Neuronal stem cell (in vitro differentiated cells): Measurements from ENCODE around the gene IFT122.

Experiments
- DNase-seq: peaks from one replicate; pipeline ENCODE4 v3.0.0-alpha.2; 2013; ENCODE audit warnings: low spot score
- H2AFZ ChIP-seq: one replicate; pipeline ENCODE4 v1.6.1; 2013; ENCODE audit warnings: mild to moderate bottlenecking, low read length, inconsistent platforms
- H2AK5ac ChIP-seq: 2 replicates; pipeline ENCODE4 v1.6.1; 2013; ENCODE audit warnings: low read depth, mild to moderate bottlenecking, inconsistent platforms, low read length, moderate library complexity, mixed read lengths
- H2BK120ac ChIP-seq: 2 replicates; pipeline ENCODE4 v1.6.1; 2013; ENCODE audit warnings: low read depth, mild to moderate bottlenecking, inconsistent platforms, low read length, moderate library complexity, mixed read lengths
- H2BK12ac ChIP-seq: one replicate; pipeline ENCODE4 v1.6.1; 2013; ENCODE audit warnings: low read length, inconsistent platforms
- H2BK15ac ChIP-seq: 2 replicates; pipeline ENCODE4 v1.6.1; 2013; ENCODE audit warnings: mild to moderate bottlenecking, low read length, inconsistent platforms, mixed read lengths
- H2BK5ac ChIP-seq: one replicate; pipeline ENCODE4 v1.6.1; 2013; ENCODE audit warnings: inconsistent platforms, mild to moderate bottlenecking, low read length, moderate library complexity
- H3K14ac ChIP-seq: one replicate; pipeline ENCODE4 v1.6.1; 2013; ENCODE audit warnings: low read length, inconsistent platforms
- H3K18ac ChIP-seq: 2 replicates; pipeline ENCODE4 v1.6.1; 2013; ENCODE audit warnings: low read length, inconsistent platforms
- H3K23ac ChIP-seq: 2 replicates; pipeline ENCODE4 v1.6.1; 2013; ENCODE audit warnings: low read depth, mild to moderate bottlenecking, mixed read lengths, low read length, inconsistent platforms; ENCODE audit not compliant: poor library complexity
- H3K27ac ChIP-seq: replicated peaks from 3 replicates; pipeline ENCODE4 v1.5.1; 2013; ENCODE audit warnings: low read length, inconsistent platforms
- H3K27me3 ChIP-seq, 3 experiments: 2 replicates each; pipeline ENCODE4 v1.6.1; 2013; ENCODE audit warnings: low read length in 3 of 3, mild to moderate bottlenecking in 2 of 3, inconsistent platforms in 1 of 3, low read depth in 1 of 3, mixed read lengths in 1 of 3, moderate library complexity in 1 of 3; ENCODE audit not compliant: control insufficient read depth in 3 of 3, insufficient read depth in 3 of 3
- H3K36me3 ChIP-seq, 2 donors: replicated peaks in 1 of 2; 2 replicates each; pipeline ENCODE4 v1.6.1; 2013; ENCODE audit warnings: low read length in 2 of 2; ENCODE audit not compliant: control insufficient read depth in 2 of 2, insufficient read depth in 2 of 2
- H3K4ac ChIP-seq: 2 replicates; pipeline ENCODE4 v1.6.1; 2013; ENCODE audit warnings: inconsistent platforms, mild to moderate bottlenecking, low read length, moderate library complexity
- H3K4me1 ChIP-seq, 2 donors: 1 replicate in 1 of 2; 2 replicates in 1 of 2; pipeline ENCODE4 v1.6.1; 2013; ENCODE audit warnings: low read length in 2 of 2, low read depth in 1 of 2; ENCODE audit not compliant: control insufficient read depth in 2 of 2, insufficient read depth in 1 of 2
- H3K4me2 ChIP-seq: one replicate; pipeline ENCODE4 v1.6.1; 2013; ENCODE audit warnings: mild to moderate bottlenecking, low read length, inconsistent platforms; ENCODE audit not compliant: insufficient read depth, poor library complexity, severe bottlenecking
- H3K4me3 ChIP-seq, 2 donors: 2 replicates each; pipeline ENCODE4 v1.5.1; 2013; ENCODE audit warnings: low read length in 2 of 2, mild to moderate bottlenecking in 2 of 2, inconsistent platforms in 1 of 2, moderate library complexity in 1 of 2
- H3K79me1 ChIP-seq: one replicate; pipeline ENCODE4 v1.6.1; 2013; ENCODE audit warnings: low read depth, mild to moderate bottlenecking, inconsistent platforms, low read length, moderate library complexity
- H3K9ac ChIP-seq: one replicate; pipeline ENCODE4 v1.6.1; 2013; ENCODE audit warnings: mild to moderate bottlenecking, low read depth, low read length, inconsistent platforms; ENCODE audit not compliant: poor library complexity
- H3K9me3 ChIP-seq, 2 donors: replicated peaks in 1 of 2; 2 replicates each; pipeline versions ENCODE3 to v1.6.1; 2013; ENCODE audit warnings: low read length in 2 of 2, mild to moderate bottlenecking in 2 of 2, inconsistent platforms in 1 of 2, low read depth in 1 of 2, mixed read lengths in 1 of 2, moderate library complexity in 1 of 2; ENCODE audit not compliant: control insufficient read depth in 2 of 2, insufficient read depth in 1 of 2
- H4K8ac ChIP-seq: one replicate; pipeline ENCODE4 v1.6.1; 2013; ENCODE audit warnings: low read depth, mild to moderate bottlenecking, inconsistent platforms, low read length, moderate library complexity
- H4K91ac ChIP-seq: one replicate; pipeline ENCODE4 v1.6.1; 2013; ENCODE audit warnings: low read length, low read depth, mild to moderate bottlenecking, inconsistent platforms; ENCODE audit not compliant: poor library complexity
- WGBS, 2 donors: extraction: QIAGEN DNeasy Blood & Tissue Kit; methylation state at CpG; one replicate each; pipeline ENCODE4 v1.1.7; 2013; ENCODE audit warnings: missing lambda C conversion rate in 2 of 2, mixed read lengths in 1 of 2; ENCODE audit not compliant: insufficient read length in 2 of 2, insufficient replicate concordance in 1 of 2; ENCODE audit errors: extremely low coverage in 2 of 2; 5-methylcytosine and 5-hydroxymethylcytosine counted together

IFT122 gene

DNA sequence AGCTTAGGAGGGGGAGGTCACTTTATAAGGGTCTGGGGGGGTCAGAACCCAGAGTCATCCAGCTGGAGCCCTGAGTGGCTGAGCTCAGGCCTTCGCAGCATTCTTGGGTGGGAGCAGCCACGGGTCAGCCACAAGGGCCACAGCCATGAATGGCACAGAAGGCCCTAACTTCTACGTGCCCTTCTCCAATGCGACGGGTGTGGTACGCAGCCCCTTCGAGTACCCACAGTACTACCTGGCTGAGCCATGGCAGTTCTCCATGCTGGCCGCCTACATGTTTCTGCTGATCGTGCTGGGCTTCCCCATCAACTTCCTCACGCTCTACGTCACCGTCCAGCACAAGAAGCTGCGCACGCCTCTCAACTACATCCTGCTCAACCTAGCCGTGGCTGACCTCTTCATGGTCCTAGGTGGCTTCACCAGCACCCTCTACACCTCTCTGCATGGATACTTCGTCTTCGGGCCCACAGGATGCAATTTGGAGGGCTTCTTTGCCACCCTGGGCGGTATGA lies 88.6 kb downstream of the IFT122 start, which contains the start of gene RHO:
Gene RHO (plus strand): TSS at position 51 of the 512 bp plus-strand sequence. CDS start 95 bp downstream, at position 146.
- no peaks in the 10 kb centered on the region for H3K79me1 ChIP-seq
- H2AK5ac ChIP-seq, result peak within 1 kb of the TSS; percentile 68
- H3K9me3 ChIP-seq, result no peaks in the 10 kb centered on the region
- H3K27ac ChIP-seq, result no peak within 1 kb of the TSS
- peak within 1 kb of the TSS; percentile 71 for H3K18ac ChIP-seq
- H4K91ac ChIP-seq, result no peak within 1 kb of the TSS
- peaks cover 12 to 20% of the 10 kb centered on the region in 2 donors for H3K4me1 ChIP-seq
- no CpG with 5 or more reads among the region's 18 CpGs for WGBS, 2 donors
- no peak for DNase-seq
- no peak within 1 kb of the TSS for H3K9ac ChIP-seq
- peak within 1 kb of the TSS; percentile 19 for H3K4ac ChIP-seq
- no peak within 1 kb of the TSS for H2AFZ ChIP-seq
- H4K8ac ChIP-seq, result no peak within 1 kb of the TSS
- no peak within 1 kb of the TSS for H2BK5ac ChIP-seq
- H3K4me3 ChIP-seq, result peak within 1 kb of the TSS in 1 of 2 donors; percentile 44
- no peak within 1 kb of the TSS for H3K4me2 ChIP-seq
- peak within 1 kb of the TSS; percentile 13 for H3K23ac ChIP-seq
- H3K36me3 ChIP-seq, result no peaks in the 10 kb centered on the region
- peak within 1 kb of the TSS; percentile 15 for H3K14ac ChIP-seq
- H3K27me3 ChIP-seq, result no peaks in the 10 kb centered on the region
- no peak within 1 kb of the TSS for H2BK12ac ChIP-seq
- H2BK15ac ChIP-seq, result peak within 1 kb of the TSS; percentile 53
- H2BK120ac ChIP-seq, result peak within 1 kb of the TSS; percentile 30

DNA sequence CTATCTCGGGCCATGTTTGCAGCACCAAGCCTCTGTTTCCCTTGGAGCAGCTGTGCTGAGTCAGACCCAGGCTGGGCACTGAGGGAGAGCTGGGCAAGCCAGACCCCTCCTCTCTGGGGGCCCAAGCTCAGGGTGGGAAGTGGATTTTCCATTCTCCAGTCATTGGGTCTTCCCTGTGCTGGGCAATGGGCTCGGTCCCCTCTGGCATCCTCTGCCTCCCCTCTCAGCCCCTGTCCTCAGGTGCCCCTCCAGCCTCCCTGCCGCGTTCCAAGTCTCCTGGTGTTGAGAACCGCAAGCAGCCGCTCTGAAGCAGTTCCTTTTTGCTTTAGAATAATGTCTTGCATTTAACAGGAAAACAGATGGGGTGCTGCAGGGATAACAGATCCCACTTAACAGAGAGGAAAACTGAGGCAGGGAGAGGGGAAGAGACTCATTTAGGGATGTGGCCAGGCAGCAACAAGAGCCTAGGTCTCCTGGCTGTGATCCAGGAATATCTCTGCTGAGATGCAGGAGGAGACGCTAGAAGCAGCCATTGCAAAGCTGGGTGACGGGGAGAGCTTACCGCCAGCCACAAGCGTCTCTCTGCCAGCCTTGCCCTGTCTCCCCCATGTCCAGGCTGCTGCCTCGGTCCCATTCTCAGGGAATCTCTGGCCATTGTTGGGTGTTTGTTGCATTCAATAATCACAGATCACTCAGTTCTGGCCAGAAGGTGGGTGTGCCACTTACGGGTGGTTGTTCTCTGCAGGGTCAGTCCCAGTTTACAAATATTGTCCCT lies 89.6 kb downstream of the IFT122 start:
- Histone ChIP-seq H3K27ac (no peak overlapping the region), H4K91ac (no peak overlapping the region), H3K18ac (peak overlapping the region; percentile 71), H3K23ac (peak overlapping the region; percentile 13), H2AFZ (peak overlapping the region; percentile 0), H2AK5ac (no peak overlapping the region), H3K9me3 (no peaks in the 10 kb centered on the region), H2BK5ac (no peak overlapping the region), H3K4me1 (peaks cover 19 to 20% of the 10 kb centered on the region in 2 donors), H2BK120ac (peak overlapping the region; percentile 30), H3K79me1 (no peaks in the 10 kb centered on the region), H2BK15ac (peak overlapping the region; percentile 49), H3K36me3 (no peaks in the 10 kb centered on the region), H3K14ac (peak overlapping the region; percentile 15), H3K4me3 (no peak overlapping the region), H2BK12ac (no peak overlapping the region), H3K9ac (peak overlapping the region; percentile 7), H3K4me2 (no peak overlapping the region), H3K4ac (peak overlapping the region; percentile 19), H3K27me3 (no peaks in the 10 kb centered on the region), H4K8ac (no peak overlapping the region)
- DNase-seq, result no peak
- no CpG with 5 or more reads among the region's 12 CpGs for WGBS, 2 donors

GRCh38 chr3:129530251-129530791 lies 90.3 kb downstream of the IFT122 start:
- no peak overlapping the region for H3K23ac ChIP-seq
- H3K27me3 ChIP-seq, result no peaks in the 10 kb centered on the region
- H3K9ac ChIP-seq, result no peak overlapping the region

DNA sequence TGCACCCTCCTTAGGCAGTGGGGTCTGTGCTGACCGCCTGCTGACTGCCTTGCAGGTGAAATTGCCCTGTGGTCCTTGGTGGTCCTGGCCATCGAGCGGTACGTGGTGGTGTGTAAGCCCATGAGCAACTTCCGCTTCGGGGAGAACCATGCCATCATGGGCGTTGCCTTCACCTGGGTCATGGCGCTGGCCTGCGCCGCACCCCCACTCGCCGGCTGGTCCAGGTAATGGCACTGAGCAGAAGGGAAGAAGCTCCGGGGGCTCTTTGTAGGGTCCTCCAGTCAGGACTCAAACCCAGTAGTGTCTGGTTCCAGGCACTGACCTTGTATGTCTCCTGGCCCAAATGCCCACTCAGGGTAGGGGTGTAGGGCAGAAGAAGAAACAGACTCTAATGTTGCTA lies 90.8 kb downstream of the IFT122 start:
- Histone ChIP-seq H3K4me1 (peaks cover 19 to 20% of the 10 kb centered on the region in 2 donors), H3K14ac (no peak overlapping the region), H3K4me2 (no peak overlapping the region), H3K27me3 (no peaks in the 10 kb centered on the region), H3K36me3 (no peaks in the 10 kb centered on the region), H3K4ac (no peak overlapping the region), H2AK5ac (peak overlapping the region; percentile 42), H4K8ac (no peak overlapping the region), H2BK5ac (no peak overlapping the region), H2BK15ac (peak overlapping the region; percentile 0), H3K27ac (no peak overlapping the region), H2BK12ac (no peak overlapping the region), H4K91ac (no peak overlapping the region), H3K9ac (no peak overlapping the region), H3K79me1 (no peaks in the 10 kb centered on the region), H3K4me3 (no peak overlapping the region), H3K9me3 (no peaks in the 10 kb centered on the region), H3K23ac (no peak overlapping the region), H2AFZ (no peak overlapping the region), H2BK120ac (no peak overlapping the region), H3K18ac (peak overlapping the region; percentile 73)
- DNase-seq, result no peak
- WGBS, 2 donors, result no CpG with 5 or more reads among the region's 13 CpGs

More at GRCh38 chr3:129530251-129530791, 90.3 kb downstream of the IFT122 start:
- peak overlapping the region; percentile 73 for H3K18ac ChIP-seq
- no peaks in the 10 kb centered on the region for H3K36me3 ChIP-seq
- no peak overlapping the region for H3K4me3 ChIP-seq
- H3K27ac ChIP-seq, result no peak overlapping the region
- peak overlapping the region; percentile 0 for H2BK15ac ChIP-seq
- H3K4me1 ChIP-seq, result peaks cover 19 to 20% of the 10 kb centered on the region in 2 donors
- no peaks in the 10 kb centered on the region for H3K9me3 ChIP-seq
- H4K8ac ChIP-seq, result no peak overlapping the region
- H2BK120ac ChIP-seq, result no peak overlapping the region
- no peak overlapping the region for H3K4ac ChIP-seq
- H2BK5ac ChIP-seq, result no peak overlapping the region
- H2AFZ ChIP-seq, result peak overlapping the region; percentile 0
- no peaks in the 10 kb centered on the region for H3K79me1 ChIP-seq
- no CpG with 5 or more reads among the region's 6 CpGs for WGBS, 2 donors
- no peak overlapping the region for H3K4me2 ChIP-seq
- H4K91ac ChIP-seq, result no peak overlapping the region
- H3K14ac ChIP-seq, result no peak overlapping the region
- DNase-seq, result no peak
- no peak overlapping the region for H2AK5ac ChIP-seq
- H2BK12ac ChIP-seq, result no peak overlapping the region
